GM18907 (cell line): Measurements from ENCODE around the gene ZFYVE28.
"Not testable (repeated sequence)": the region's sequence is repeated elsewhere in the genome, so short reads cannot be mapped to it uniquely, and the experiment has no call there.

Experiments used
- ATAC-seq: cut with Tn5 transposase; IDR thresholded peaks from one replicate; pipeline ENCODE4 v1.9.1; 2021; ENCODE audit warnings: mild to moderate bottlenecking, moderate library complexity; ENCODE audit not compliant: unreplicated experiment

Gene ZFYVE28

DNA sequence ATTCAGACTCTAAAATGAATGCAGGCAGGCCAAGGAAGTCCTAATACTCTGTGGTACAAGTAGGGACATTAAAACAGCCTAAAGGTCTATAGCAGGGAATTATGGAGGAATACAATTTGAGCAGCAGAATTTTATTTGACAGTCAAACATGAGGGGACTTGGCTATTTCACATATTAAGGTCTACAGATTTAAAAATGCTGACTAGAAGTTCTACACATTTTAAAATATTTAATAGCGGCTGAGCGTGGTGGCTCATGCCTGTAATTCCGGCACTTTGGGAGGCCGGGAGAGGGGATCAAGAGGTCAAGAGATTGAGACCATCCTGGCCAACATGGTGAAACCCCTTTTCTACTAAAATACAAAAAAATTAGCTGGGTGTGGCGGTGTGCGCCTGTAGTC, 187.4 kb downstream of the ZFYVE28 start:
- ATAC-seq = no peak

DNA sequence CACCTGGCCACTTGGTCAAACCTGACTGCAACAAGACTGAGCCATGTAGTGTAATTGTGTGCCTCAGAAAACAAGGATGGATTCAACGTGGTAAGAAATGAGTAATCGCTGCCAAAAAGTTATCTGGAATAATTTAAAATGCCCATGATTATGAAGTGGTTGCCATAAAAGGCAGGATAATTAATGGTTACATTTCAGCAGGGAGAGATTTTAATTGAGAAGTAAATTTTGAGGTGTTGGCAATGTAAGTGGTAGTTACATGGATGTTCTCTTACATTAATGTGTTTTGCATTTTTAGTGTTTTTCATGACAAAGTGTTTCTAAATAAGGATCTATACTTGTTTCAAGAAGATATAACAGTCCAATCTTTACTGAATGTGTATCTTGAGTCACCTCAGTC, 192.2 kb downstream of the ZFYVE28 start:
- ATAC-seq = no peak

DNA sequence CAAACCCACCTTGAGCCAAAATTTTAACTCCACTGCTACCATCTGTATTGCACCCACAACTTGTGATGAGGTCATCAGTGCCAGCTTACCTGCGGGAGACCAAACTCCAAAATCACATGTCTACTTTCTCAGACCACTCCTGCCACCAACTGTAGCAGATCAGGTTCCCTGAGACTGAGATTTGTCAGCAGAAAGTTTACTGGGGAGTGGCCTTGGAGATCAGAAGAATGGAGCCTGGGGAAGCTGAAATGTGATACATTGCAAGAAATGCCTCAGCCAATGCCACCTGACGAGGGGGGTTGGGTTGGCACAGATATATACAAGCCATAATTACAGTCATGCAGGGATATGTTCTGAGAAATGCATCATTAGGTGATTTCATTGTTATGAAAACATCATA, 195.6 kb downstream of the ZFYVE28 start:
- ATAC-seq = no peak

DNA sequence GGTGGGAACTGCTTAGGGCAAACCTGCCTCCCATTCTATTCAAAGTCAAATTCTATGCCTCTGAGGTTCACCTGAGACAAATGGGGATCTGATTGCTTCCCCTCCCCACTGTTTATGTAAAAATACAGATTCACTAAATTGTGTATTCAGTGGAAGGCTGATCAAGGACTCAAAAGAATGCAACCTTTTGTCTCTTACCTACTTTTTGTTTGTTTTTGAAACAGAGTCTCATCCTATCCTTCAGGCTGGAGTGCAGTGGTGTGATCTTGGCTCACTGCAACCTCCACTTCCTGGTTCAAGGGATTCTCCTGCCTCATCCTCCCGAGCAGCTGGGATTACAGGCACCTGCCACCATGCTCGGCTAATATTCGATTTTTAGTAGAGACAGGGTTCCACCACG, 197.1 kb downstream of the ZFYVE28 start:
- not testable (repeated sequence) for ATAC-seq

DNA sequence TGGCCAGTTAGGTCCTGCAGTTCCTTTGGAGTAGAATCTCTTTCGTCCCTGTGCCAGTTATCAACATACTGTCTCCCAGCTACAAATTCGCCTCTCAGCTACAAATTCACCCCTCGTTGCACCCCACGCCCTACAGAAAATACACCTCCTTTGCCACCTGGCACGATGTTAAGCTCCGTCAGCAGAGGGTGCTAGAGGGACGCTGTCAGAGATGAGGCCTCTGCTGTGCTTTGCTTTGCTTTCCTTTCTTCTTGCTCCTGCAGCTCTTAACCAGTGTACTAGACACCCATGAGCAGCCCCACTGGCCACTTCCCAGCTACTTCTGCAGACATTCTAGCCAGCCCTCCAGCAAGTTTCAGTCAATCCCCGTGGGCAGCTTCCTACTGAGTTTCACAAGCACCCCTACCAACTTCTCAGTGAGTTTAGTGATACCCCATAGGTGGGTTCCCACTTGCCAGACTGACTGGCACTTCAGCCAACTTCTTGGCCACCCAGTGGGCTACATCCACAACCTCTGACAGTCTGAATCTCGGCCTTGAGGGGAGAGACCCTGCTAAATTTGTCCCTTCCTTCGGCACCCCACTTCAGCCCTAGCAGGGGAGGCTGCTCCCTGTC, 198.3 kb downstream of the ZFYVE28 start:
- peak; percentile 51 for ATAC-seq
